HepG2 (cell line): ENCODE data around the gene SLC1A4. TPM values are rescaled to one million over a fixed set of nuclear protein-coding genes. Genes with fewer than 3 reads are reported as not detected.

Experiments
- ATAC-seq: fragments of 200-7000 bp; cut with Tn5 transposase; 3 replicates; pipeline ENCODE4 v1.9.1; 2020; ENCODE audit warnings: mild to moderate bottlenecking, moderate library complexity
- BruUV-seq: library from RNA; stranded (reverse); fragments of 400-500 nt; replicated peaks from 2 replicates; lab custom pipeline; 2021; lab: Mats Ljungman, UMichigan
- CTCF ChIA-PET: fragments of 300-600 bp; formaldehyde crosslinking; extraction: SDS; loops from one replicate; lab custom pipeline; 2021; ENCODE audit warnings: low total read pairs, inconsistent platforms, low intra/inter-chr PET ratio; lab: Yijun Ruan, JAX
- POLR2A ChIA-PET: fragments of 350-600 bp; sonication (Branson Sonifier 250); formaldehyde crosslinking; loops from one replicate; lab custom pipeline; 2020; ENCODE audit warnings: antibody characterized with exemption, inconsistent platforms; lab: Yijun Ruan, JAX
- DNase-seq: peaks from one replicate; pipeline ENCODE4 v3.0.0-alpha.2; 2015; ENCODE audit warnings: low spot score
- FAIRE-seq: peaks from 3 replicates; lab custom pipeline; 2011; peaks lifted over from hg19 to GRCh38; lab: Jason Lieb, UNC
- H2AFZ ChIP-seq: one replicate; pipeline ENCODE4 v1.6.1; 2011; ENCODE audit warnings: low read length, inconsistent platforms
- H3K27ac ChIP-seq: fragments of 300-600 bp; 3 replicates; pipeline ENCODE4 v1.8.0; 2011; ENCODE audit warnings: mixed run types, mild to moderate bottlenecking, mixed read lengths, low read length, inconsistent platforms; ENCODE audit not compliant: insufficient read depth; ENCODE audit errors: extremely low read length
- H3K27me3 ChIP-seq, 2 experiments: fragments of 200-600 bp in 1 of 2; 2 replicates in 1 of 2; 3 replicates in 1 of 2; pipeline versions ENCODE4 v1.6.0 to v1.8.0; 2011; ENCODE audit warnings: low read length in 2 of 2, mild to moderate bottlenecking in 2 of 2, moderate library complexity in 2 of 2, inconsistent platforms in 1 of 2; ENCODE audit not compliant: insufficient read depth in 2 of 2, control insufficient read depth in 1 of 2
- H3K36me3 ChIP-seq, 2 experiments: fragments of 200-600 bp in 1 of 2; replicated peaks in 1 of 2; 2 replicates in 1 of 2; 3 replicates in 1 of 2; pipeline versions ENCODE4 v1.5.1 to v1.8.0; 2011; ENCODE audit warnings: low read length in 2 of 2, inconsistent platforms in 1 of 2; ENCODE audit not compliant: insufficient read depth in 2 of 2, control insufficient read depth in 1 of 2
- H3K4me1 ChIP-seq: 2 replicates; pipeline ENCODE4 v1.5.1; 2012; ENCODE audit warnings: low read length, inconsistent platforms; ENCODE audit not compliant: insufficient read depth
- H3K4me2 ChIP-seq: 2 replicates; pipeline ENCODE4 v1.6.0; 2011; ENCODE audit warnings: low read depth, low read length, inconsistent platforms
- H3K4me3 ChIP-seq, 3 experiments: fragments of 200-600 bp in 1 of 3; sonication (generic), shearing (Covaris generic) in 1 of 3; replicated peaks in 1 of 3; 2 replicates each; pipeline ENCODE4 v1.5.1; 2011 to 2016; ENCODE audit warnings: low read length in 3 of 3, inconsistent platforms in 2 of 3, low read depth in 2 of 3, mild to moderate bottlenecking in 2 of 3, control low read depth in 1 of 3, mixed read lengths in 1 of 3; ENCODE audit not compliant: insufficient read depth in 1 of 3
- H3K79me2 ChIP-seq: one replicate; pipeline ENCODE4 v1.6.1; 2011; ENCODE audit warnings: low read length, inconsistent platforms; ENCODE audit not compliant: insufficient read depth
- H3K9ac ChIP-seq: 2 replicates; pipeline ENCODE4 v1.6.0; 2011; ENCODE audit warnings: mild to moderate bottlenecking, low read depth, low read length, inconsistent platforms; ENCODE audit not compliant: insufficient read depth
- H3K9me3 ChIP-seq: 2 replicates; pipeline ENCODE4 v1.5.1; 2012; ENCODE audit warnings: mild to moderate bottlenecking, low read length
- H4K20me1 ChIP-seq: 2 replicates; pipeline ENCODE4 v1.6.0; 2011; ENCODE audit warnings: inconsistent platforms, mild to moderate bottlenecking, low read length, moderate library complexity; ENCODE audit not compliant: insufficient read depth
- AGO2 ChIP-seq: fragments of 200-400 bp; formaldehyde crosslinking; optimal IDR thresholded peaks from 2 replicates; pipeline ENCODE3; 2017; ENCODE audit warnings: mild to moderate bottlenecking, low read depth, low read length, moderate library complexity
- BORCS8-MEF2B ChIP-seq: sonication (generic); formaldehyde crosslinking; IDR thresholded peaks from 2 replicates; pipeline ENCODE4 v1.8.0; 2022; ENCODE audit warnings: mild to moderate bottlenecking, missing genetic modification reagents
- RFXAP ChIP-seq: sonication (generic); formaldehyde crosslinking; IDR thresholded peaks from 2 replicates; pipeline ENCODE4 v1.4.0; 2020; ENCODE audit warnings: missing genetic modification reagents, borderline replicate concordance
- SETDB1 ChIP-seq: sonication (generic); formaldehyde crosslinking; IDR thresholded peaks from 2 replicates; pipeline ENCODE4 v1.5.1; 2020; ENCODE audit warnings: missing genetic modification reagents, mild to moderate bottlenecking, borderline replicate concordance
- TP53 ChIP-seq: sonication (generic); formaldehyde crosslinking; conservative IDR thresholded peaks from 2 replicates; pipeline ENCODE4 v1.4.0; 2020; ENCODE audit warnings: missing genetic modification reagents
- ZNF251 ChIP-seq: sonication (generic); formaldehyde crosslinking; IDR thresholded peaks from 2 replicates; pipeline ENCODE4 v1.9.0; 2021; ENCODE audit warnings: mild to moderate bottlenecking, missing genetic modification reagents
- WGBS: methylation state at CpG from one replicate; pipeline ENCODE4 v1.1.6; 2017; ENCODE audit warnings: low lambda C conversion rate; 5-methylcytosine and 5-hydroxymethylcytosine counted together
- in situ Hi-C: cut with HindIII; loops from 2 replicates; pipeline ENCODE4 v1.10.0; 2017; ENCODE audit warnings: low pct_unique_long_range_greater_than_20kb; ENCODE audit not compliant: extremely low pct_ligation_motif_present
- intact Hi-C: fragments of 100-400 bp; cut with micrococcal nuclease; formaldehyde crosslinking; loops from one replicate; pipeline ENCODE4 v1.10.0; 2022; ENCODE audit not compliant: unreplicated experiment
- polyA plus RNA-seq, 8 experiments: library from polyadenylated mRNA; depleted of rRNA in 3 of 8; stranded (reverse) in 7 of 8; unstranded in 1 of 8; fragments of >200 nt; fragmentation: Illumina TruSeq in 4 of 8; extraction: Trizol in 4 of 8; gene quantifications; 2 replicates each; pipeline versions ENCODE4 v1.2.1 to v1.2.3, GENCODE V29; 2011 to 2016; ENCODE audit warnings: low read depth in 4 of 8, missing spikeins in 1 of 8, mixed read lengths in 1 of 8; ENCODE audit not compliant: insufficient read depth in 1 of 8
- total RNA-seq, 5 experiments: library from RNA; depleted of rRNA; stranded (reverse); fragments of >200 nt; fragmentation: Illumina TruSeq; extraction: Trizol; gene quantifications; 2 replicates each; pipeline ENCODE4 v1.2.3, GENCODE V29; 2016; ENCODE audit warnings: low read depth in 1 of 5
- TF ChIP-seq, protein P1 (sequence below): sonication (generic); formaldehyde crosslinking; IDR thresholded peaks from 2 replicates; pipeline ENCODE4 v1.8.1; 2023; ENCODE audit warnings: mild to moderate bottlenecking, missing genetic modification reagents
- TF ChIP-seq, protein P2 (sequence below): sonication (generic); formaldehyde crosslinking; IDR thresholded peaks from 2 replicates; pipeline ENCODE4 v1.8.0; 2022; ENCODE audit warnings: missing genetic modification reagents, low read depth, mild to moderate bottlenecking, borderline replicate concordance
- TF ChIP-seq, protein P3 (sequence below), 2 experiments: sonication (generic) in 1 of 2; formaldehyde crosslinking in 1 of 2; IDR thresholded peaks; 2 replicates each; pipeline versions ENCODE4 v1.4.0 to v1.6.1; 2018 to 2020; ENCODE audit warnings: missing genetic modification reagents in 2 of 2, borderline replicate concordance in 1 of 2, low read depth in 1 of 2, mild to moderate bottlenecking in 1 of 2, missing biosample characterization in 1 of 2

SLC1A4 gene
- total and polyA plus RNA-seq, 2 of the 13 experiments (the other 11 are each of a cell fraction or from before 2014, with no cell fraction given) = 21.0 to 39.6 TPM

DNA sequence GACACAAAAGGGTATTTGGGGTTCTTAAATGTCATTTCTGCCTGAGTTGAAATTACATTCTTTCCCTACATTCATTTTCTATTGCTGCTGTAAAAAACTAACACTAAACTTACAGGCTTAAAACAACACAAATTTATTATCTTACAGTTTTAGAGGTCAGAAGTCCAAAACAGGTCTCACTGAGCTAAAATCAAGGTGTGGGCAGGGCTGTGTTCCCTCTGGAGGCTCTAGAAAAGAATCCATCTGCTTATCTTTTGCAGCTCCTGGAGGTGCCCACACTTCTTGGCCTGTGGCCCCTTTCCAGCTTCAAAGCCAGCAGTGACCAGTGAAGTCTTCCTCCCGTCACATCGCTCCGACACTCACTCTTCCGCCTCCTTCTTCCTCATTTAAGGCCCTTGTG, 23.2 kb upstream of the SLC1A4 start (continued):
- TF ChIP-seq, protein P1, sequence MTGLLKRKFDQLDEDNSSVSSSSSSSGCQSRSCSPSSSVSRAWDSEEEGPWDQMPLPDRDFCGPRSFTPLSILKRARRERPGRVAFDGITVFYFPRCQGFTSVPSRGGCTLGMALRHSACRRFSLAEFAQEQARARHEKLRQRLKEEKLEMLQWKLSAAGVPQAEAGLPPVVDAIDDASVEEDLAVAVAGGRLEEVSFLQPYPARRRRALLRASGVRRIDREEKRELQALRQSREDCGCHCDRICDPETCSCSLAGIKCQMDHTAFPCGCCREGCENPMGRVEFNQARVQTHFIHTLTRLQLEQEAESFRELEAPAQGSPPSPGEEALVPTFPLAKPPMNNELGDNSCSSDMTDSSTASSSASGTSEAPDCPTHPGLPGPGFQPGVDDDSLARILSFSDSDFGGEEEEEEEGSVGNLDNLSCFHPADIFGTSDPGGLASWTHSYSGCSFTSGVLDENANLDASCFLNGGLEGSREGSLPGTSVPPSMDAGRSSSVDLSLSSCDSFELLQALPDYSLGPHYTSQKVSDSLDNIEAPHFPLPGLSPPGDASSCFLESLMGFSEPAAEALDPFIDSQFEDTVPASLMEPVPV = no peak
- TF ChIP-seq RFXAP (CRISPR knock-in tag) = no peak
- TF ChIP-seq AGO2 = no peak

DNA sequence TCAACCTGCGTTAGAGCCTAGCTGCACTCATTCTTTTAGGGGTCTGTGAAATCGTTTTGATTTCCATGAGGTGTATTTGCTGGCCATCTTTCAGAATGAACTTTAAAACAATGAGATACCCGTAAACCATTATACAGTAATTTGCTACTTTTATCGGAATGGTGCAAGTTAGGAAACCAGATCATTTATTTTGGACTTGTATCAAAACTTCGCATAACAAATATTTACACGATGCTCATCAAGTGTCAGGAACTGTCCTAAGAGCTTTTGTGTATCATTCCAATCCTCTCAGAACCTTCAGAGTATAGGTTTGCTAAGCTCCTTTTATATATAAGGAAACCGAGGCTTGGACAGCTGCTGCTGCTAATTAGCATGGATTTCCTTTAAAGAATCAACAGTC, 22.4 kb upstream of the SLC1A4 start:
- Histone ChIP-seq H3K4me3 (no peak overlapping the region), H3K27ac (no peak overlapping the region), H4K20me1 (no peaks in the 10 kb centered on the region), H3K4me1 (peaks cover 7% of the 10 kb centered on the region), H2AFZ (no peak overlapping the region), H3K9ac (no peak overlapping the region), H3K79me2 (no peaks in the 10 kb centered on the region), H3K9me3 (no peaks in the 10 kb centered on the region), H3K4me2 (no peak overlapping the region)
- no peak for ATAC-seq
- in situ Hi-C loops = no loop called here
- BruUV-seq = no TSS peak
- ChIA-PET POLR2A (no interaction called here), CTCF (no interaction called here)
- TF ChIP-seq, protein P2, sequence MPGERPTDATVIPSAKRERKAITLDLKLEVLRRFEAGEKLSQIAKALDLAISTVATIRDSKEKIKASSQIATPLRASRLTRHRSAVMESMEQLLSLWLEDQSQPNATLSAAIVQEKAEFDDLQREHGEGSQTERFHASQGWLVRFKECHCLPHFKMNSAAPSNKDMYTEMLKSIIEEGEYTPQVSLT (CRISPR knock-in tag) = no peak
- TF ChIP-seq, all 625 proteins: peak for 0
- DNase-seq = no peak
- Histone ChIP-seq H3K27me3 (no peaks in the 10 kb centered on the region), H3K36me3 (no peaks in the 10 kb centered on the region)
- no peak for FAIRE-seq
- intact Hi-C loops = no loop called here
- 85% methylated on average over 7 of the region's 7 CpGs for WGBS

DNA sequence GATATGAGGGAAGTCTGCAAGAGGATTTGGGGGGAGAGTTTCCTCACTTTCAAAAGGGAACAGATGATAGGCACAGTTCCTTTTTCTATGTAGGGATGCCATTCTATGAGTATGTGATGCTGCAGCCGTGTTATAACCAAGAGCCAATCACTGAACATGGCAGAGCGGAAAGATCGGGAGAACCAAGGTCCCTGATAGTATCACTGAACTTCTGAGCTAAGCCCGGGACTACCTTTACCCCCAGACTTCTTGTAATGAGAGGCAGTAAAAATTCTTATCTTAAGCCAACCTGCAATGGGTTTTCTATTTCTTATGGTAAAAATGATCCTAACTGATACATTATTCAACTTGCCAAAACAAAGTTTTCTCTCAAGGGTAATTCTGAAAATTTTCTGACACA, 21.6 kb upstream of the SLC1A4 start:
- no TSS peak for BruUV-seq
- POLR2A ChIA-PET = no interaction called here
- in situ Hi-C loops (no loop called here), intact Hi-C loops (no loop called here)
- H3K27me3 ChIP-seq = no peaks in the 10 kb centered on the region
- H3K4me3 ChIP-seq = no peak overlapping the region
- H3K4me1 ChIP-seq = peaks cover 10% of the 10 kb centered on the region
- ATAC-seq = no peak
- 87% methylated on average over 4 of the region's 4 CpGs for WGBS
- H4K20me1 ChIP-seq = no peaks in the 10 kb centered on the region
- CTCF ChIA-PET = no interaction called here
- no peak for DNase-seq
- FAIRE-seq = no peak
- TF ChIP-seq TP53 (CRISPR knock-in tag) (no peak), BORCS8-MEF2B (CRISPR knock-in tag) (no peak), SETDB1 (CRISPR knock-in tag) (no peak), ZNF251 (CRISPR knock-in tag) (no peak)
- TF ChIP-seq, protein P3, sequence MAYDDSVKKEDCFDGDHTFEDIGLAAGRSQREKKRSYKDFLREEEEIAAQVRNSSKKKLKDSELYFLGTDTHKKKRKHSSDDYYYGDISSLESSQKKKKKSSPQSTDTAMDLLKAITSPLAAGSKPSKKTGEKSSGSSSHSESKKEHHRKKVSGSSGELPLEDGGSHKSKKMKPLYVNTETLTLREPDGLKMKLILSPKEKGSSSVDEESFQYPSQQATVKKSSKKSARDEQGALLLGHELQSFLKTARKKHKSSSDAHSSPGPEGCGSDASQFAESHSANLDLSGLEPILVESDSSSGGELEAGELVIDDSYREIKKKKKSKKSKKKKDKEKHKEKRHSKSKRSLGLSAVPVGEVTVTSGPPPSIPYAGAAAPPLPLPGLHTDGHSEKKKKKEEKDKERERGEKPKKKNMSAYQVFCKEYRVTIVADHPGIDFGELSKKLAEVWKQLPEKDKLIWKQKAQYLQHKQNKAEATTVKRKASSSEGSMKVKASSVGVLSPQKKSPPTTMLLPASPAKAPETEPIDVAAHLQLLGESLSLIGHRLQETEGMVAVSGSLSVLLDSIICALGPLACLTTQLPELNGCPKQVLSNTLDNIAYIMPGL (CRISPR knock-in tag; IDR thresholded peaks at IDR 0.05; ENCODE audit: borderline replicate concordance in 1 of 2, low read depth in 1 of 2) = no peak
- no peaks in the 10 kb centered on the region for H3K36me3 ChIP-seq
- H3K9me3 ChIP-seq = no peaks in the 10 kb centered on the region
- no peak overlapping the region for H3K4me2 ChIP-seq
- H3K9ac ChIP-seq = no peak overlapping the region
- H3K79me2 ChIP-seq = no peaks in the 10 kb centered on the region
- H3K27ac ChIP-seq = no peak overlapping the region
- no peak overlapping the region for H2AFZ ChIP-seq
